KMS-11 (cell line): ENCODE results near the gene IL10.

Source experiments
- H2AFZ ChIP-seq: fragments of 200-600 bp; sonication (generic); 2 replicates; pipeline ENCODE4 v1.6.1; 2016; ENCODE audit warnings: antibody characterized with exemption, mixed run types, low read depth
- H3K27ac ChIP-seq: fragments of 200-600 bp; sonication (generic); 2 replicates; pipeline ENCODE4 v1.6.1; 2016; ENCODE audit warnings: mild to moderate bottlenecking, mixed run types
- H3K27me3 ChIP-seq: fragments of 200-600 bp; sonication (generic); 2 replicates; pipeline ENCODE4 v1.6.1; 2017; ENCODE audit warnings: mild to moderate bottlenecking, low read depth, mixed run types, moderate library complexity; ENCODE audit not compliant: insufficient read depth
- H3K36me3 ChIP-seq: fragments of 200-600 bp; sonication (generic); 2 replicates; pipeline ENCODE4 v1.6.1; 2017; ENCODE audit warnings: mild to moderate bottlenecking, mixed run types; ENCODE audit not compliant: insufficient read depth
- H3K4me1 ChIP-seq: fragments of 200-600 bp; sonication (generic); 2 replicates; pipeline ENCODE4 v1.6.1; 2016; ENCODE audit warnings: mild to moderate bottlenecking, low read depth, mixed run types; ENCODE audit not compliant: poor library complexity, severe bottlenecking
- H3K4me2 ChIP-seq: fragments of 200-600 bp; sonication (generic); 2 replicates; pipeline ENCODE4 v1.7.0; 2016; ENCODE audit warnings: mild to moderate bottlenecking, mixed run types
- H3K4me3 ChIP-seq: fragments of 200-600 bp; sonication (generic); IDR thresholded peaks from 2 replicates; pipeline ENCODE4 v1.6.1; 2017; ENCODE audit warnings: low read depth, low read length, mixed read lengths; ENCODE audit not compliant: insufficient read depth
- H3K79me2 ChIP-seq: fragments of 200-600 bp; sonication (generic); 2 replicates; pipeline ENCODE4 v1.6.1; 2016; ENCODE audit warnings: low read depth, mixed run types; ENCODE audit not compliant: insufficient read depth
- H3K9ac ChIP-seq: fragments of 200-600 bp; sonication (generic); 2 replicates; pipeline ENCODE4 v1.6.1; 2016; ENCODE audit warnings: mild to moderate bottlenecking, mixed run types
- H4K20me1 ChIP-seq: fragments of 200-600 bp; sonication (generic); 2 replicates; pipeline ENCODE4 v1.6.1; 2016; ENCODE audit warnings: mild to moderate bottlenecking, mixed run types; ENCODE audit not compliant: insufficient read depth
- TF ChIP-seq, protein P1 (sequence below): fragments of 200-600 bp; sonication (generic); conservative IDR thresholded peaks from 2 replicates; pipeline ENCODE4 v1.6.1; 2017; ENCODE audit warnings: low read depth, mild to moderate bottlenecking, antibody characterized with exemption, low read length, moderate library complexity, mixed read lengths

IL10 gene

DNA sequence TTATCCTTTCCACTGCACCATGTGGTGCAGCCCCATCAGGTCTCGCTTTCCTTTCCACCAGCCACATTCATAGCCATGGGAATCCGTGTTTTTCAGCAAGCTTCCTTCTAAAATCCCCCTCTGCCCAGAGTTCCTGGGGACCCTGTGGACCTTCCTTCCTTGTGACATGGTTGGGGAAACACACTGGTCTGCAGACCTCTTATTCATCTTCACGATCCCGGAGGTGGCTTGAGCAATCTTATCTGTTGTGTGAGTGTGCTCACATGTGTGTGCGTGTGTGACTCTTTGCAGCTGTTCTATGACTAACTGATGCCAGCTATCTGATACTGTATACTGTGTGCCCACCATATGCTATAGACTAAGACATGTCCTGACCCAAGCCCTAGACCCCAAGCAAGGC is 15.6 kb upstream of the IL10 start:
- Histone ChIP-seq H3K9ac (no peak overlapping the region), H3K4me2 (no peak overlapping the region), H3K4me1 (peaks cover 100% of the 10 kb centered on the region), H2AFZ (no peak overlapping the region), H3K27me3 (no peaks in the 10 kb centered on the region), H4K20me1 (no peaks in the 10 kb centered on the region), H3K27ac (no peak overlapping the region), H3K4me3 (no peak overlapping the region), H3K79me2 (no peaks in the 10 kb centered on the region), H3K36me3 (no peaks in the 10 kb centered on the region)
- TF ChIP-seq, protein P1, sequence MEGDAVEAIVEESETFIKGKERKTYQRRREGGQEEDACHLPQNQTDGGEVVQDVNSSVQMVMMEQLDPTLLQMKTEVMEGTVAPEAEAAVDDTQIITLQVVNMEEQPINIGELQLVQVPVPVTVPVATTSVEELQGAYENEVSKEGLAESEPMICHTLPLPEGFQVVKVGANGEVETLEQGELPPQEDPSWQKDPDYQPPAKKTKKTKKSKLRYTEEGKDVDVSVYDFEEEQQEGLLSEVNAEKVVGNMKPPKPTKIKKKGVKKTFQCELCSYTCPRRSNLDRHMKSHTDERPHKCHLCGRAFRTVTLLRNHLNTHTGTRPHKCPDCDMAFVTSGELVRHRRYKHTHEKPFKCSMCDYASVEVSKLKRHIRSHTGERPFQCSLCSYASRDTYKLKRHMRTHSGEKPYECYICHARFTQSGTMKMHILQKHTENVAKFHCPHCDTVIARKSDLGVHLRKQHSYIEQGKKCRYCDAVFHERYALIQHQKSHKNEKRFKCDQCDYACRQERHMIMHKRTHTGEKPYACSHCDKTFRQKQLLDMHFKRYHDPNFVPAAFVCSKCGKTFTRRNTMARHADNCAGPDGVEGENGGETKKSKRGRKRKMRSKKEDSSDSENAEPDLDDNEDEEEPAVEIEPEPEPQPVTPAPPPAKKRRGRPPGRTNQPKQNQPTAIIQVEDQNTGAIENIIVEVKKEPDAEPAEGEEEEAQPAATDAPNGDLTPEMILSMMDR = no peak

DNA sequence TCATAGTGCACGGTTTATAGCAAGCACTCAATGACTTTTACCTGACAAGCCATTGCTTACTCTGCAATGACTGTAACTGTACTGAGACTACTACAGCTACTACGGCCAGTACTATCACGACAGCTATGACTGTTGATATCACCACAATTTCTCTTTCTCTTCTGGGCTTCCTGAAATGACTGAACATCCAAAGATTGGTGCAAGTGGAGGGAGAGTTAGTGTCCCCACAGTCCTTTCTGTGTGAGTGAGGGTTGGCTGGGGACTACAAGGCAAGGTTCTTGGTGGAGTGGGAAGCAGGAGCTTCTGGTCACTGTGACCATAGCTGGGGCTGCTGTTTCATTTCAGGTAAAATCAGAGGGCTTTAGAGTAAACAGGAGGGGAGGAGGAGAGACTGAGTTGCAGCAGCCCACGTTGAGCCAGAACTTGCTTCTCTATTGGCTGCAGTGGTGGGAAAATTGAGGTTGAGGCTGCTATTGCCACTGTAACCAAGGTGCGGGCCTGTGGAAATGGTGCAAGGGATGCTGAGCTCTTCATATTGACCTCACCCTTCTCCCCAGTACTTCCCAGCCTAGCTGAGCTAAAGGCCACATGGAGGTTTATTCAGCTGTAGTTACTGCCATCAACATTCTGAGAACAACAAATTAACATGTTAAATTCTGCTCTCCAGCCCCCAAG is 14.1 kb upstream of the IL10 start:
- Histone ChIP-seq H4K20me1 (no peaks in the 10 kb centered on the region), H3K36me3 (no peaks in the 10 kb centered on the region), H3K4me2 (peak overlapping the region; percentile 7; the same call in 1 of the 2 replicates)

DNA sequence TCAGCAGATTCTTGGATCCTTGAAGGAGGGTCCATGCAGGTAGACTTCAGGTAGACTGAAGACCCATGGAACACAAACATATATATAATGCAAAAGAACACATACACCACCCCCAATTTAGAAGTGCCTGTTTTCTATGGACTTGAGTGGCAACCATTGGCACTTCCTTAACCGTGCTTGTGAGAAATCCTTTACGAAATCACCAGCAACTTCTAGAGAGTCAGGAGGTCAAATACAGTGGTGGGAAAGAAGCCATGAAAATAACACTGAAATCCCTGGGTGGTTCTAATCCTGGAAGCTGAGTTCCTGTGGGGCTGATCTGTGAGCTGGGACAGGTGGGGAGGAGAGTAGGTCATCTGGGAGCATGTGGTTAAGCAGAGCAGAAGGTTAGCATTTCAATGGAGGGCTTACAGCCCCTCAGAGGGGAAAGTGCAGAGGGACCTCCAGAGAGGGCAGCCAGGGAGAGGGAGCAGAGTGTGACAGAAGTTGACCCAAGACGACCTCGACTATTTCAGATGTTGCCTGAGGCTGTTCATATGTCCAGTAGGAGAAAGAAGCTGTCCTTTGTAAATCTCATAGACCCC is 13.0 kb upstream of the IL10 start:
- H4K20me1 ChIP-seq = no peaks in the 10 kb centered on the region
- H3K36me3 ChIP-seq = no peaks in the 10 kb centered on the region
- H3K4me3 ChIP-seq = peak overlapping the region; percentile 56
- H3K4me1 ChIP-seq = peaks cover 98% of the 10 kb centered on the region
- H2AFZ ChIP-seq = no peak overlapping the region
- 0 out of 2 replicates have a peak overlapping the region, but pooled peaks have one; percentile 27 for H3K9ac ChIP-seq
- peak overlapping the region; percentile 89 for H3K4me2 ChIP-seq
- H3K79me2 ChIP-seq = no peaks in the 10 kb centered on the region
- peak overlapping the region; percentile 84 for H3K27ac ChIP-seq
- H3K27me3 ChIP-seq = no peaks in the 10 kb centered on the region
- TF ChIP-seq, protein P1 = no peak

More for the DNA sequence above, 14.1 kb upstream of the IL10 start:
- Histone ChIP-seq H3K9ac (no peak overlapping the region), H3K27me3 (no peaks in the 10 kb centered on the region), H3K4me1 (peaks cover 99% of the 10 kb centered on the region), H3K27ac (no peak overlapping the region; the same call in 1 of the 2 replicates), H3K79me2 (no peaks in the 10 kb centered on the region), H3K4me3 (no peak overlapping the region), H2AFZ (no peak overlapping the region)
- TF ChIP-seq, protein P1 = no peak

DNA sequence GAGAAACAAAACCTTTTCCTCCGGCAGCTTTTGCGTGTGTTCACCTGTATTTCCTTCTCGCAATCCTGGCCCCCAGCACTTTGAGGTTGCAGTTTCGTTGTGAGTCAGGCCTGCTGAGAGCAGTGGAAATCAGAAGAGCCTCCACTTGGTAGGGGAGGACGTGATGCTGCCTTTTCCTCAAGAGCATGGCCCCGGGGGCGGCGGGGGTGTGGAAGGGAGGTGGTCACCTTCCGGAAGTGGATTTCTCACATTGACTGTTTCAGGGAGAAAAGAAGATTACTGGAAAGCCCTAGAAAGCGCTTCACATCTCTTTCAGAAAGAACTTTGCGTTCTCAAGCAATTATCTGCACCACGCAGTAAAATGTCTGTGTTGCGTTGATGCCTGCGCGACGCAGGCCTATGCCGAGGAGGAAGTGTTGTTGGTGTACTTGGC is 12.2 kb upstream of the IL10 start:
- H3K4me1 ChIP-seq = peaks cover 98% of the 10 kb centered on the region
- peak overlapping the region; percentile 27; the same call in 1 of the 2 replicates for H3K9ac ChIP-seq
- TF ChIP-seq, protein P1 = no peak
- H2AFZ ChIP-seq = peak overlapping the region; percentile 15; the same call in 1 of the 2 replicates
- peak overlapping the region; percentile 89 for H3K4me2 ChIP-seq
- no peaks in the 10 kb centered on the region for H4K20me1 ChIP-seq
- peak overlapping the region; percentile 56 for H3K4me3 ChIP-seq
- H3K27me3 ChIP-seq = no peaks in the 10 kb centered on the region
- H3K27ac ChIP-seq = peak overlapping the region; percentile 84
- no peaks in the 10 kb centered on the region for H3K36me3 ChIP-seq
- H3K79me2 ChIP-seq = no peaks in the 10 kb centered on the region
